ENCODE data around the gene RWDD3.

The RWDD3 gene

DNA sequence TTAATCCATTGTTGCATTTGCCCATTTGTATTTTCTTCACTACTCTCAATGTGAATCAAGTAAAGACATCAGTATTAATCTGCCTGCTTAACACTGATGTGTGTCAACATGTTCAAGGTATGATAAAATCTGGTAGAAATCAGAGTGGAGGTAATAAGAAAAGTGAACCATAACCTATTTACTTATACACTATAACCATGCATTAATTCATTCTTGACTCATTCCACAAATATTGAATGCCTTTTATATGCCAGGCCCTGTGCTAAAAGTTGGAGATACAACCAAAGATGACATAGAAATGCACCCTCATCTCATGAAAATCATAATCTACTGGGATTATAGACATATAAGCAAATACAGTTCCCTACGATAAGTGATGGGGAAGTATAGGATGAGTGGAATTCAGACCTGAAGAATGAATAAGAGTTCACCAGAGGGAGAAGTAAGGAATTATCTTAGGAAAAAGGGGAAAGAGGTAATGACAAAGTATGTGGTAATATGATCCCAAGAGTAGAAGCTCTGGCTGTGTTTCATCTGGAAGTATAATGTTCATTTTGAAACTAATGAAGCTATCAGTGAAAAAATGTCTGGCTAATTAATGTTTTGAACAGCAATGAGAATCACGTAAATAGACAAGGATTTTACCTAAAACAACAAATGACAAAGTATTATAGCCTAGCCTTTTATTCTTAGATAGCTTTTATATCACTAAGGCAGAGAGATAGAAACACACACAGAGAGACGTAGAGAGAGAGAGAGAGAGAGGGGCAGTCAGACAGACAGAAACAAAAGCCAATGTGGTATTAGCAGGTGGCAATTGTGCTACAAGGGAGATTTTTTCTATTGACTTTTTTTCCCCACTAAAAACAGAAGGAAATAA lies 7.0 kb upstream of the RWDD3 start:
- DNase-seq (ENCODE audit: low read depth) = no peak
- TF ChIP-seq, protein P1, sequence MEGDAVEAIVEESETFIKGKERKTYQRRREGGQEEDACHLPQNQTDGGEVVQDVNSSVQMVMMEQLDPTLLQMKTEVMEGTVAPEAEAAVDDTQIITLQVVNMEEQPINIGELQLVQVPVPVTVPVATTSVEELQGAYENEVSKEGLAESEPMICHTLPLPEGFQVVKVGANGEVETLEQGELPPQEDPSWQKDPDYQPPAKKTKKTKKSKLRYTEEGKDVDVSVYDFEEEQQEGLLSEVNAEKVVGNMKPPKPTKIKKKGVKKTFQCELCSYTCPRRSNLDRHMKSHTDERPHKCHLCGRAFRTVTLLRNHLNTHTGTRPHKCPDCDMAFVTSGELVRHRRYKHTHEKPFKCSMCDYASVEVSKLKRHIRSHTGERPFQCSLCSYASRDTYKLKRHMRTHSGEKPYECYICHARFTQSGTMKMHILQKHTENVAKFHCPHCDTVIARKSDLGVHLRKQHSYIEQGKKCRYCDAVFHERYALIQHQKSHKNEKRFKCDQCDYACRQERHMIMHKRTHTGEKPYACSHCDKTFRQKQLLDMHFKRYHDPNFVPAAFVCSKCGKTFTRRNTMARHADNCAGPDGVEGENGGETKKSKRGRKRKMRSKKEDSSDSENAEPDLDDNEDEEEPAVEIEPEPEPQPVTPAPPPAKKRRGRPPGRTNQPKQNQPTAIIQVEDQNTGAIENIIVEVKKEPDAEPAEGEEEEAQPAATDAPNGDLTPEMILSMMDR (IDR thresholded peaks at IDR 0.05; ENCODE audit: insufficient read depth, low read depth, low read length, missing control alignments) = no peak
- H3K4me3 ChIP-seq (ENCODE audit: low read depth, low read length) = no peak overlapping the region

DNA sequence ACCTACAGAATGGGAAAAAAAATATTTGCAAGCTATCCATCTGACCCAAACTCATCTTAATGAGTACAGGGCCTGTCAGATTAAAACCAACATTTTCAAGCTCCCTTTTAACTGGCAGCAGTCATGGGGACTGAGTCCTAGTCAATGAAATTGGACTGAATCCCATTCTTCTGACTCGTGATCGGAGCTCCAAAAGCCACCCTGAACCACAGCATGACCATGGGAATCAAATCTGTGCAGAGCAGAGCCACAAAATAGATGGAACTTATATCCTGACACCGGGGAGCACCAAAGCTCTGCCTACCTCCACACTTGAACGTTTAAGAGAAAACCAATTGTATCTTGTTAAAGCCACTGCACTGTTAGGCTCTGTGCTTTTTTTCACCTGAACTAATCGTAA lies 5.0 kb upstream of the RWDD3 start:
- no peak for DNase-seq (ENCODE audit: low read depth)
- no peak overlapping the region for H3K4me3 ChIP-seq (ENCODE audit: low read depth, low read length)
- TF ChIP-seq, protein P1 (IDR thresholded peaks at IDR 0.05; ENCODE audit: insufficient read depth, low read depth, low read length, missing control alignments) = no peak

DNA sequence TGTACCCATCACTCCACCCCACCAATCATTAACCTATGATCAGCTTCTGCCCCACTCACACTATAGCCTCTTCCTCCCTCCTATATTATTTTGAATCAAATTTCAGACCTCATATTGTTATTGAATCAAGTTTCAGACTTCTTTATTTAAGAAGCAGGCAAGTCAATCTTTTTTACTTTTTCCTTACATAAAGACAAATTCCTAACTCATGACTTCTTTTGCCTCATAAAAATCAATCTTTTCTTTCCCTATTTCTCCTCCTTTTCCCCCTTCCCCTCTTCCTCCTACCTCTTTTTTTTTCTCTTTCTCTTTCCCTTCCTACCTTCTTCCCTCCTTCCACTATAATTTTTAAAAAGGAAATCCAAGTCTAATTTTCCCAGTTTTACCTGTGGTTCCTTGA lies 4.3 kb upstream of the RWDD3 start:
- no peak overlapping the region for H3K4me3 ChIP-seq (ENCODE audit: low read depth, low read length)
- DNase-seq (ENCODE audit: low read depth) = no peak
- TF ChIP-seq, protein P1 (IDR thresholded peaks at IDR 0.05; ENCODE audit: insufficient read depth, low read depth, low read length, missing control alignments) = no peak

DNA sequence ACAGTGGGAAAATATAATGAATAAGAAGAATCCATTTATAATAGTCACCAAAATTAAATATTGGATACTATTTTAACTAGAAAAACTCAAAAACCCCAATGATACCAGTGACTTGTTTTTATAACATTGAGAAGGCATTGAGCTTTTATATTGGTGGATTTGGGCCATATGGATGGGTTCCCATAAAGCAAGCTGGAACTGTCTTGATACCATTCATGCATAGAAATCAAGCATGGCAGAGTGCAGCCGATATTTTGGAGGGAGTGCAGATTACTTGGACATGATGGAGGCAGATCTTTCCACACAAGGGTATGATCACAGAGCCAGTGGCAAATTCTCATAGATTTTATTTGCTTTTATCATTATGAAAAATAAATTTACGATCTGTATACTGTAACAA lies 3.8 kb upstream of the RWDD3 start:
- TF ChIP-seq, protein P1 (IDR thresholded peaks at IDR 0.05; ENCODE audit: insufficient read depth, low read depth, low read length, missing control alignments) = no peak
- H3K4me3 ChIP-seq (ENCODE audit: low read depth, low read length) = no peak overlapping the region
- no peak for DNase-seq (ENCODE audit: low read depth)

DNA sequence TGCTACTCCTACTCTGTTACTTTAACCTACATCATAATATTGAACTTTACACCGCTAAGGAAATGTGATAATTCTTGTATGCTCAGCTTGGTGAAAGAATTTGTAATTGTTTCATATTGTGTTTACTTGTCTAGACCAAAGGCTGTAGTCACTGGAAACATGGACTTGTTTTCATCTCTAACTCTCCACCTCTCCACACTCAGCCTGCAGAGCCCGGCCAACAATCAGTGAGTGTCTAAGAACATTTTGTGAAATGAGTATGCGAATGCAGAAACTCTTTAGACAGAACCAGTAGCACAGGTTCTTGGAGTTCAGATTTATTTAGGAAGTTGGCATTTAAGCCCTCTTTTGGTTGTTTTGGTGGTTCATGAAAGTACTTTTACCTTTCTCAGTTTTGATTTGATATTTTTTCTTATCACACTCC lies 3.2 kb upstream of the RWDD3 start:
- no peak overlapping the region for H3K4me3 ChIP-seq (ENCODE audit: low read depth, low read length)
- DNase-seq (ENCODE audit: low read depth) = no peak
- TF ChIP-seq, protein P1 (IDR thresholded peaks at IDR 0.05; ENCODE audit: insufficient read depth, low read depth, low read length, missing control alignments) = no peak

DNA sequence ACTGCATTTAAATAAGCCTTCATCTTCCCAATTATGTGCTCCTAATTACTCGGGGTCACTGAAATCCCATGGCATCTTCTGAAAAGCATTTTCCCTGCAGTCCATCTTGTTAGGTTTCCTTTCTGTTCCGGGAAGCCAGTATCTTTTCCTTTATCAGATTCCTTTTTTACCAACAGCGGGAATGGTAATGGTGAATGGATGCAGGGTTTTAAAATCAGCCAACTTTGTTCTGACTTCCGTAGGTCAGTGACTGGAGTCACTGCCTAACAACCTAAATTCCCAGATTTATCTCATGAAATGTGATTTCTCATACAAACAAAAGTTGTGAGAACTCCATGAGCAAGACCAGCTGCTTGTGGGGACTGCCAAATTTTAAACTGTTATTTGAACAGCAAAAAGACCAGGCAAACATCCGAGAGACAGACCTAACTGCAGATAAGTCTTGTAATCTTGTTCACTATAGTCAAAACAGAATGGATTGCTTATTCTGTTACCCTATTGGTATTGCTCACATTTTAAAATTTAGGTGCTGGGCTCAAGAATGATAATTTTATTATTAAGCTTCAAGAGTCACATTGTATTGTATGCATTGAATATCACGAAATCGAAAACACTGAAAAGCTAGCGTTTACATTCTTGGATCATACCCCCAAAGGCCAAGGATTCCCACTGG lies 1.2 kb upstream of the RWDD3 start:
- DNase-seq (ENCODE audit: low read depth) = no peak
- H3K4me3 ChIP-seq (ENCODE audit: low read depth, low read length) = no peak overlapping the region
- TF ChIP-seq, protein P1 (IDR thresholded peaks at IDR 0.05; ENCODE audit: insufficient read depth, low read depth, low read length, missing control alignments) = no peak

Measured in GM12865 (cell line).